ENCODE measurements around the gene EIF2S2. TPM values are rescaled to one million over a fixed set of nuclear protein-coding genes. Genes with fewer than 3 reads are reported as not detected.
A peak's percentile ranks its signal among the peaks of the same experiment; 100 is the strongest.

EIF2S2 gene
- total and polyA plus RNA-seq, 2 donors (not counting 1 experiment from before 2014, with no cell fraction given) = 11.3 to 26.4 TPM

DNA sequence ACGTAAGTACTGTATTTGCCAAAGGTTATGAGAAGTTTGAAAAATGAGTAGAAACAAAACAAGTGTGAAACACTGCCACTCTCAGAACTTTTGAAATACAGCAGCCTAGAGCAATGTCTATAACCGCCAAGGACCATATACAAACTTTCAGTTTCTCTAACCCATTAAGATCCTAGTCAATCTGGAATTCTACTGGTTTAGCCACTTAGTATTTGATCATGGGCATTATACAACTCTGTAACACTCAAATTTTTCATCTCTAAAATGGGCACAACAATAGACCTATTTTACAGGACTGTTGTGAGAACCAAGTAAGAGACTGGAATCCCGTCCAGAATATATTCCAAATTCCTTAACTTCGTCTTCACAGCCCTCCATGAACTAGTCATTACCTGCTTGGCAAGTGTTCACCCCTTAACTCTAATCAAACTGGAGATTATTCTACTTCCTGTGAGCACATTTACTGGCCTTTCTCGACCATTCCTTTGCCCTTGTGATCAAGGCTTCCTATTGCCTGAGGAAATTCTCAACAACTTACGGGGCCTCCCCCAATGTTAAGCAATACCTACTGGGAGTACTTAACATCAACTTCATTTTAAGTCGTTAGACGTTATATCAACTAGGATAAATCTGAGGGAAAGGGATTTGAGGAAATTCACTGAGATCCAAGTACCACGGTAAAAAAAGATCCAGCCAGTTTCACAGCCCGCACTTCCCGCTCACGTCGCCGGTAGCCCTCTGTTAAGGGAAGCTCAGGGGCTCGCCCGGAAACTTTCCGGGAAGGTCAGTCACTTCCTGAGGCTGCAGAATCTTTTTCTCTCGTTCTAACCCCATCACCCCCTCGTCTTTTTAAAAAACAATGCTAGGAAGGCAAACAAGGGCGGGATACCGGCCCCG is 1.1 kb downstream of the EIF2S2 start:
- 2% methylated on average over 19 of the region's 22 CpGs for WGBS (ENCODE audit: insufficient coverage)
- POLR2A ChIA-PET = no interaction called here
- intact Hi-C loops (cut with micrococcal nuclease) = loop anchor here (5.0 to 10.0 kb wide), 4 partner anchors 406 to 1844 kb away; partner anchors contain the start of genes C20orf144, DYNLRB1, SCAND1 and SNTA1

More for the DNA sequence above, 1.1 kb downstream of the EIF2S2 start:
- Histone ChIP-seq H3K4me2 (replicated peaks; ENCODE audit: low read depth, low read length, poor library complexity, severe bottlenecking) (peak overlapping the region; percentile 88), H3K27ac (ENCODE audit: low read length in 2 of 2) (peak overlapping the region; percentile 80 to 95), H3K9ac (ENCODE audit: low read length) (peak overlapping the region; percentile 93), H3K4me1 (ENCODE audit: control insufficient read depth in 2 of 2, insufficient read depth in 2 of 2, low read length in 2 of 2) (peaks cover 21 to 30% of the 10 kb centered on the region in 2 donors), H3K79me2 (ENCODE audit: control insufficient read depth, insufficient read depth, low read length) (peaks cover 61% of the 10 kb centered on the region), H3K9me3 (ENCODE audit: control extremely low read depth in 1 of 3, control insufficient read depth in 2 of 3, insufficient read depth in 1 of 3, low read length in 2 of 3) (no peaks in the 10 kb centered on the region), H3K4me3 (ENCODE audit: control extremely low read depth in 1 of 5, extremely low read depth in 1 of 5, insufficient read depth in 1 of 5, low read depth in 2 of 5, low read length in 4 of 5) (peak overlapping the region; percentile 63 to 97 (median 90)), H3K27me3 (replicated peaks in 1 of 4; ENCODE audit: control extremely low read depth in 1 of 4, control insufficient read depth in 3 of 4, insufficient read depth in 4 of 4, low read length in 3 of 4) (no peaks in the 10 kb centered on the region), H3K36me3 (replicated peaks in 1 of 2; ENCODE audit: control extremely low read depth in 1 of 2, control insufficient read depth in 1 of 2, extremely low read depth in 1 of 2, insufficient read depth in 2 of 2, low read length in 1 of 2) (peaks cover 0 to 20% of the 10 kb centered on the region in 2 experiments), H4K20me1 (ENCODE audit: control insufficient read depth, insufficient read depth, low read length, poor library complexity, severe bottlenecking) (peaks cover 54% of the 10 kb centered on the region), H2AFZ (ENCODE audit: insufficient read depth, low read depth, low read length, poor library complexity, severe bottlenecking) (peak overlapping the region; percentile 85)
- no peaks in the 10 kb centered on the region for H3K27me3 Mint-ChIP-seq
- DNase-seq (no peak), ATAC-seq (ENCODE audit: low read depth) (no peak)
- CTCF ChIA-PET = no interaction called here
- peaks cover 50% of the 10 kb centered on the region for H3K4me1 Mint-ChIP-seq
- H3K4me3 Mint-ChIP-seq = peak overlapping the region; percentile 99
- H3K27ac Mint-ChIP-seq = peak overlapping the region; percentile 99
- TF ChIP-seq EZH2 (IDR thresholded peaks at IDR 0.05; ENCODE audit: borderline replicate concordance, insufficient read depth, low read depth, low read length, poor library complexity, severe bottlenecking) = no peak
- TF ChIP-seq, protein P1, sequence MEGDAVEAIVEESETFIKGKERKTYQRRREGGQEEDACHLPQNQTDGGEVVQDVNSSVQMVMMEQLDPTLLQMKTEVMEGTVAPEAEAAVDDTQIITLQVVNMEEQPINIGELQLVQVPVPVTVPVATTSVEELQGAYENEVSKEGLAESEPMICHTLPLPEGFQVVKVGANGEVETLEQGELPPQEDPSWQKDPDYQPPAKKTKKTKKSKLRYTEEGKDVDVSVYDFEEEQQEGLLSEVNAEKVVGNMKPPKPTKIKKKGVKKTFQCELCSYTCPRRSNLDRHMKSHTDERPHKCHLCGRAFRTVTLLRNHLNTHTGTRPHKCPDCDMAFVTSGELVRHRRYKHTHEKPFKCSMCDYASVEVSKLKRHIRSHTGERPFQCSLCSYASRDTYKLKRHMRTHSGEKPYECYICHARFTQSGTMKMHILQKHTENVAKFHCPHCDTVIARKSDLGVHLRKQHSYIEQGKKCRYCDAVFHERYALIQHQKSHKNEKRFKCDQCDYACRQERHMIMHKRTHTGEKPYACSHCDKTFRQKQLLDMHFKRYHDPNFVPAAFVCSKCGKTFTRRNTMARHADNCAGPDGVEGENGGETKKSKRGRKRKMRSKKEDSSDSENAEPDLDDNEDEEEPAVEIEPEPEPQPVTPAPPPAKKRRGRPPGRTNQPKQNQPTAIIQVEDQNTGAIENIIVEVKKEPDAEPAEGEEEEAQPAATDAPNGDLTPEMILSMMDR (IDR thresholded peaks at IDR 0.05) = no peak
- H3K9me3 Mint-ChIP-seq (ENCODE audit: insufficient read depth) = no peaks in the 10 kb centered on the region
